C4-2B (cell line): ENCODE measurements around the gene STRADB.
"Not testable (repeated sequence)": the region's sequence is repeated elsewhere in the genome, so short reads cannot be mapped to it uniquely, and the experiment has no call there.

Source experiments
- H3K27ac ChIP-seq: fragments of 450-650 bp; 2 replicates; pipeline ENCODE4 v1.5.1; 2017
- CTCF ChIP-seq: fragments of 450-650 bp; conservative IDR thresholded peaks from 2 replicates; pipeline ENCODE4 v1.5.1; 2017; ENCODE audit warnings: mild to moderate bottlenecking
- ZFX ChIP-seq: fragments of 450-650 bp; IDR thresholded peaks from 2 replicates; pipeline ENCODE4 v1.6.1; 2017

STRADB gene

DNA sequence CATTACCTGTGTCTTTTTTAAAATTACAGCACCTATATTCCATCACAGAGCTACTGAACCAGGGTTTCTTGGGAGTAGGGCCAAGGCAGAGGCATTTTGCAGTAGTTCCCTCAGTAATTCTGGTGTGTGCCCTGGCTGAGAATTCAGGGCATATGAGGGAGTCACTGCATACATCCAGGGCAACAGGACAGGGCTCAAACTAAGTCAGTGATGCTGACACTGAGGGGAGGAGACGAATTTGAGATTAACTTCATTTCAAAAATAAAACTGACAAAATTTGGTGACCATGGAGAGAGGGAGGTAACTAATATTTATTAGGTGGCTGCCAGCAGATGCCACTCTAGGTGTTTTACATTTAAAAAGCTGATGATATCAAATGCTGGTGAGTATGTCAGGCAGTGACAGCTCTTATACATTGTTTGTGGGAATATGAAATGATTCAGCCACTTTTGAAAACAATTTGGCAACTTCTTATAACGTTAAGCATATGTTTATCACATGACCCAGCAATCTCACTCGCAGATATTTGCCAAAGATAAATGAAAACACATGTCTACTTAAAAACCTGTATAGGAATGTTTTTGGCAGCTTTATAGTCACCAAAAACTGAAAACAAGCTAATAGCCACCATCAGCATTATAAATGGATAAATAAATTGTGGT lies 20.3 kb downstream of the STRADB start:
- no peak overlapping the region for H3K27ac ChIP-seq
- TF ChIP-seq CTCF (no peak), ZFX (no peak)

- TF ChIP-seq ZFX (no peak), CTCF (no peak)
- H3K27ac ChIP-seq = no peak overlapping the region
Measured at GRCh38 chr2:201472411-201472810, 20.9 kb downstream of the STRADB start.

- H3K27ac ChIP-seq = no peak overlapping the region
- TF ChIP-seq CTCF = no peak
- no peak for TF ChIP-seq ZFX
Measured at GRCh38 chr2:201482543-201482942, 31.0 kb downstream of the STRADB start.

DNA sequence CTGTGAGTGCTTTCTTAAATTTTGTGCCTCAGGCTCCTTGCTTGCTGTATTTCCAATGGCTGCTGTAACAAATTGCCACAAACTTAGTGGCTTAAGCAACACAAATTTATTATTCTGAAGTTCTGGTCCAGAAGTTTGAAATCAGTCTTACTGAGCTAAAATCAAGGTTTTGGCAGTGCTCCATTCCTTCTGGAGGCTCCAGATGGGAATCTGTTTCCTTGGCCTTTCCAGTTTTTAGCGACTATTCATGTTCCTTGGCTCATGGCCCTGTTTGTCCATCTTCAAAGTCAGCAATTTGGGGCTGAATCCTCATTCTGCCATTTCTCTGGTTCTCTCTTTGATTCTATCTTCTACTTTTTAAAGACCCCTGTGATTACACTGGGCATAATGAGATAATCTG lies 31.8 kb downstream of the STRADB start:
- no peak overlapping the region for H3K27ac ChIP-seq
- TF ChIP-seq ZFX (no peak), CTCF (no peak)

- H3K27ac ChIP-seq = not testable (repeated sequence)
Measured at GRCh38 chr2:201483758-201484157, 32.2 kb downstream of the STRADB start.

DNA sequence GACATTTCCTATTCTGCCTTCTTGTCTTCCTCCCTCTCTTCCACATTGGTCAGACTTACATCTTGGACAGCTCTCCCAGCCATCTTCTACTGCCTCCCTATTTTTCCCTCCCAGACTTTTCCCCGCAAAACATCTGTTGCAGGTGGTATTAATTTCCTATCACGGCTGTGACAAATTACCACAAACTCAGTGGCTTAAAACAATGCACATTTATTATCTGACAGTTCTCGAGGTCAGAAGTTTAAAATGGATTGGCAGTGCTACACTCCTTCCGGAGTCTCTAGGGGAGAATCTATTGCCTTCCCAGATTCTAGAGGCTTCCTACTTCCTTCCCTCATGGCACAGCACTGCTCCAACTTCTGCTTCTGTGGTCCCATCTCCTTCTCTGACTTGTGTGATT lies 33.3 kb downstream of the STRADB start:
- H3K27ac ChIP-seq = no peak overlapping the region
- TF ChIP-seq ZFX (no peak), CTCF (no peak)

GRCh38 chr2:201490291-201490690 lies 38.8 kb downstream of the STRADB start:
- H3K27ac ChIP-seq = no peak overlapping the region
- TF ChIP-seq CTCF (no peak), ZFX (no peak)

DNA sequence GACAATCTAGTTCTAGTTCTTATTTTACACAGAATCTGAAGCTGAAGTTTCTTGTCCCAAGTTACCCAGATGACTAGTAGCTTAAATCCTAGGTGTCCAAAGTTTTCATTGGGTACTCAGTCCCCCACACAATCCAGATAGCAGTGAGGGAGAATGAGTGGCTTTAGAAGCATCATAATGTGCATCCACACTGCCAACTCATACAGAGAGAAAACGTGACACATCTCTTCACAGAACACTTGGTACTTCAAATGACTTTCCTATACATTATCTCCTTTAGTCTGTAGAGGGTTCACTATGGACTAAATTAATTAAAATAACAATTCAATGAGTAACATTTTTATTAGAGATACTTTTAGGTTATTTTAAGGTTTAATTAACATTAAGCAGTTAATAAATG lies 45.2 kb downstream of the STRADB start:
- no peak overlapping the region for H3K27ac ChIP-seq
- TF ChIP-seq ZFX = no peak
- TF ChIP-seq CTCF = no peak
